Stimulated activated CD4-positive, alpha-beta T cell treated with anti-CD3 and anti-CD28 coated beads, Interleukin-12 subunit alpha, Interleukin-12 subunit beta, amount 100 ng/mL, for 24 hours (primary cell): Measurements from ENCODE around the gene ERH.
"Not testable (repeated sequence)": the region's sequence is repeated elsewhere in the genome, so short reads cannot be mapped to it uniquely, and the experiment has no call there.

ENCODE experiments used
- DNase-seq, 2 experiments: peaks; one replicate each; pipeline ENCODE4 v3.0.0-alpha.2; 2020; ENCODE audit warnings: low read depth in 2 of 2

The ERH gene

GRCh38 chr14:69398053-69398817, at the start of gene ERH, which contains the start of gene SLC39A9:
Gene ERH, minus strand, starts transcription at chr14:69398299. Its CDS starts 66 bp downstream, at chr14:69398233.
Gene SLC39A9, plus strand, starts transcription at chr14:69398692. Its CDS starts 678 bp downstream, at chr14:69399370.
- DNase-seq = peak; percentile 87 to 89

GRCh38 chr14:69443296-69443805, 45.3 kb upstream of the ERH start:
- no peak for DNase-seq

GRCh38 chr14:69441948-69442347, 43.8 kb upstream of the ERH start:
- no peak for DNase-seq

GRCh38 chr14:69439521-69440270, 41.6 kb upstream of the ERH start:
- no peak for DNase-seq

GRCh38 chr14:69432364-69432763, 34.3 kb upstream of the ERH start:
- no peak for DNase-seq

- no peak for DNase-seq
Measured at GRCh38 chr14:69430306-69430939, 32.3 kb upstream of the ERH start.

- no peak for DNase-seq
Measured at GRCh38 chr14:69429643-69430042, 31.5 kb upstream of the ERH start.

- DNase-seq = no peak
Measured at GRCh38 chr14:69428289-69428998, 30.3 kb upstream of the ERH start.

GRCh38 chr14:69427596-69427995, 29.5 kb upstream of the ERH start:
- no peak for DNase-seq

GRCh38 chr14:69424149-69424923, 26.2 kb upstream of the ERH start:
- DNase-seq = no peak

GRCh38 chr14:69423279-69423678, 25.2 kb upstream of the ERH start:
- no peak for DNase-seq

GRCh38 chr14:69416087-69416486, 18.0 kb upstream of the ERH start:
- DNase-seq = not testable (repeated sequence)

GRCh38 chr14:69413483-69413882, 15.4 kb upstream of the ERH start:
- DNase-seq = no peak

- no peak for DNase-seq
Measured at GRCh38 chr14:69408331-69408960, 10.3 kb upstream of the ERH start.

- DNase-seq = no peak
Measured at GRCh38 chr14:69405762-69406161, 7.7 kb upstream of the ERH start.

GRCh38 chr14:69404883-69405282, 6.8 kb upstream of the ERH start:
- no peak for DNase-seq

GRCh38 chr14:69404478-69404877, 6.4 kb upstream of the ERH start:
- DNase-seq = no peak

GRCh38 chr14:69401841-69402240, 3.7 kb upstream of the ERH start:
- DNase-seq = no peak

- no peak for DNase-seq
Measured at GRCh38 chr14:69400154-69400553, 2.1 kb upstream of the ERH start.

- DNase-seq = no peak
Measured at GRCh38 chr14:69399750-69400149, 1.7 kb upstream of the ERH start.
